Neural progenitor cell (in vitro differentiated cells): ENCODE data around the gene MIEF1.

Source experiments
- CTCF ChIP-seq: fragments of 200-600 bp; sonication (generic); IDR thresholded peaks from 2 replicates; pipeline ENCODE4 v1.5.1; 2017; ENCODE audit warnings: antibody characterized with exemption, mild to moderate bottlenecking
- EZH2 ChIP-seq: fragments of 200-600 bp; sonication (generic); IDR thresholded peaks from 2 replicates; pipeline ENCODE4 v1.6.1; 2017; ENCODE audit warnings: antibody characterized with exemption, mild to moderate bottlenecking, moderate library complexity

GRCh38 chr22:39456522-39457197 is 45.4 kb upstream of the MIEF1 start, which contains the start of gene MGAT3:
- TF ChIP-seq CTCF, result no peak
- TF ChIP-seq EZH2, result no peak
